ENCODE data around the gene ITGA4.

Gene ITGA4

DNA sequence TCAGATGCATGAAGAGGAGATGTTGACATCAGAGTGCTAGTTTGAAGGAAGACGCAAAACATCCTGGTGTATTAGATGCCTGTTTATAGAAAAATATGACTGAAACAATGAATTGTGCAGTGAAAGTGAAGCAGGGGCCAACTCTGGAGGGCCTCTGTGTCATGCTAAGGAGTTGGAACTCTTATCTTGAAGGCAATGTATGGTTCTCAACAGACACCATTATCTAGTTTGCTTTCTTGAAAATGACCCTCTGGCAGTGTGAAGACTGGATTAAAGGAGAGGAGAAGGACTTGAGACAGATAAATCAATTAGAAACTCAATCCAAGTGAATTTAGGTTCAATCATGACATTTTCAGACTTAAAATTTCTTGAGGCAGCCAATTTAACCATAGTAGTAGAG is 63.1 kb downstream of the ITGA4 start:
- no peak for DNase-seq (ENCODE audit: insufficient read length)
- TF ChIP-seq POLR2A (IDR thresholded peaks at IDR 0.05; ENCODE audit: low read depth, low read length) (no peak), POLR2AphosphoS5 (IDR thresholded peaks at IDR 0.05; ENCODE audit: low read depth, low read length) (no peak), TAF1 (IDR thresholded peaks at IDR 0.05; ENCODE audit: borderline replicate concordance, low read depth, low read length) (no peak)
- no peak for FAIRE-seq

DNA sequence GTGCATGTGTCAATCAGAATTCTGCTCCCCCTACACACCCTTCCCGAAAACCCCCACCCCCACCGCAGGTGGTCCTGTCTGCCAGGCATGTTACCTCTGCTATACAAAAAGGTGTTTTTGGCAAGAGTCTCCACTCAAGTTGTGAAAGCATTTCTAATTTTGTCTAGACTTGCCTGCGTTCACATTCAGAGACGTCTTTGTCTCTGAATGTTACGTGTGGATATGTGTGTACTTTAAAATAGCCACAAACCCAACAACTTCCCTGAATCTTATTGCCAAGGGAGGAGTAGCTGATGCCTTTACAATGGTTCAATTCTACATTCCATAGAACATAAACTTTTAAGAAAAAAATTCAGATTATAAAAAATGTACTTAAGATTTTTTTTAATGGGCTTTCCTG is 66.6 kb downstream of the ITGA4 start:
- FAIRE-seq: no peak
- TF ChIP-seq POLR2AphosphoS5 (IDR thresholded peaks at IDR 0.05; ENCODE audit: low read depth, low read length): no peak
- TF ChIP-seq POLR2A (IDR thresholded peaks at IDR 0.05; ENCODE audit: low read depth, low read length): no peak
- TF ChIP-seq TAF1 (IDR thresholded peaks at IDR 0.05; ENCODE audit: borderline replicate concordance, low read depth, low read length): no peak
- DNase-seq (ENCODE audit: insufficient read length): no peak

- FAIRE-seq (peak; percentile 14), DNase-seq (ENCODE audit: insufficient read length) (no peak)
- no peak for TF ChIP-seq POLR2AphosphoS5 (IDR thresholded peaks at IDR 0.05; ENCODE audit: low read depth, low read length)
- no peak for TF ChIP-seq TAF1 (IDR thresholded peaks at IDR 0.05; ENCODE audit: borderline replicate concordance, low read depth, low read length)
- no peak for TF ChIP-seq POLR2A (IDR thresholded peaks at IDR 0.05; ENCODE audit: low read depth, low read length)
Measured at GRCh38 chr2:181526014-181526413, 68.8 kb downstream of the ITGA4 start.

DNA sequence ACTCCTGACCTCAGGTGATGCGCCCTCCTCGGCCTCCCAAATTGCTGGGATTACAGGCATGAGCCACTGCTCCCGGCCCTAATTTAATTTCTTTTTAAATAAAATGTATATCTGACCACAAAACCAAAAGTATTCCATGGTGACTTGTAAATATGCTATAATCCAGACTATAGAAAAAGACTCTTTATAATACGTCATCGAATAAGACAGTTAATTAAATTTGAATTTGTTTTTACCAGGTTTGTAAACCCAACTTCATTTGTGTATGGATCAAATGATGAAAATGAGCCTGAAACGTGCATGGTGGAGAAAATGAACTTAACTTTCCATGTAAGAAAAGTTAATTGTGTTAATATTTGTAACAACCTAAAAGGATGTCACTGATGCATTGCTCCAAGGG is 69.9 kb downstream of the ITGA4 start:
- DNase-seq (ENCODE audit: insufficient read length) (no peak), FAIRE-seq (no peak)
- TF ChIP-seq TAF1 (IDR thresholded peaks at IDR 0.05; ENCODE audit: borderline replicate concordance, low read depth, low read length) (no peak), POLR2AphosphoS5 (IDR thresholded peaks at IDR 0.05; ENCODE audit: low read depth, low read length) (no peak), POLR2A (IDR thresholded peaks at IDR 0.05; ENCODE audit: low read depth, low read length) (no peak)

- TF ChIP-seq TAF1 (IDR thresholded peaks at IDR 0.05; ENCODE audit: borderline replicate concordance, low read depth, low read length) (no peak), POLR2AphosphoS5 (IDR thresholded peaks at IDR 0.05; ENCODE audit: low read depth, low read length) (no peak), POLR2A (IDR thresholded peaks at IDR 0.05; ENCODE audit: low read depth, low read length) (no peak)
- DNase-seq (ENCODE audit: insufficient read length) (no peak), FAIRE-seq (no peak)
Measured at GRCh38 chr2:181528441-181528840, 71.3 kb downstream of the ITGA4 start.

DNA sequence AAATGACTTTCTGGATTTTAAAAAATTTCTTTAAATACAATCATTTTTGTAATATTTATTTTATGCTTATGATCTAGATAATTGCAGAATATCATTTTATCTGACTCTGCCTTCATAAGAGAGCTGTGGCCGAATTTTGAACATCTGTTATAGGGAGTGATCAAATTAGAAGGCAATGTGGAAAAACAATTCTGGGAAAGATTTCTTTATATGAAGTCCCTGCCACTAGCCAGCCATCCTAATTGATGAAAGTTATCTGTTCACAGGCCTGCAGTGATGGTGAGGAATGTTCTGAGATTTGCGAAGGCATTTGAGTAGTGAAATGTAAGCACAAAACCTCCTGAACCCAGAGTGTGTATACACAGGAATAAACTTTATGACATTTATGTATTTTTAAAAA is 79.5 kb downstream of the ITGA4 start:
- FAIRE-seq (no peak), DNase-seq (ENCODE audit: insufficient read length) (no peak)
- TF ChIP-seq POLR2A (IDR thresholded peaks at IDR 0.05; ENCODE audit: low read depth, low read length): no peak
- no peak for TF ChIP-seq TAF1 (IDR thresholded peaks at IDR 0.05; ENCODE audit: borderline replicate concordance, low read depth, low read length)
- no peak for TF ChIP-seq POLR2AphosphoS5 (IDR thresholded peaks at IDR 0.05; ENCODE audit: low read depth, low read length)

GRCh38 chr2:181540421-181540820 is 83.2 kb downstream of the ITGA4 start:
- no peak for FAIRE-seq
- TF ChIP-seq TAF1 (IDR thresholded peaks at IDR 0.05; ENCODE audit: borderline replicate concordance, low read depth, low read length) (no peak), POLR2A (IDR thresholded peaks at IDR 0.05; ENCODE audit: low read depth, low read length) (no peak), POLR2AphosphoS5 (IDR thresholded peaks at IDR 0.05; ENCODE audit: low read depth, low read length) (no peak)
- DNase-seq (ENCODE audit: insufficient read length): no peak

DNA sequence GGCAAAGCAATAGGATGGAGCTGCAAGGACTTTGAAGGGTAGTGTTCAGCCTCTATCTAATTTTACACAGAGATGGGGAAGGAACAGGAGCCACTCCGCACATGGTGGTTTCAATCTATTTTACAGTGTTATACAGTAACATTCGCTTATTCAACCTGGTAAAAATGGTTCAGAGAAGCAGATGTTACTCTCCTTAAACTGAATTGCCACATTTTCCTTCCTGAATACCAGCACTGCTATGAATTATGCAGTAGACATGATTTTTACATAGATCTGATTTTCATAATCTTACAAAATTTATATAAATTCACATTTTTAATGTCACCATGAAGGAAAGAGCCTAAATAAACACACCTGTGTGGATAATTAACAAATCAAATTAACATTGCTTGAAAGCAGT is 85.0 kb downstream of the ITGA4 start:
- FAIRE-seq: no peak
- TF ChIP-seq TAF1 (IDR thresholded peaks at IDR 0.05; ENCODE audit: borderline replicate concordance, low read depth, low read length) (no peak), POLR2AphosphoS5 (IDR thresholded peaks at IDR 0.05; ENCODE audit: low read depth, low read length) (no peak), POLR2A (IDR thresholded peaks at IDR 0.05; ENCODE audit: low read depth, low read length) (no peak)
- DNase-seq (ENCODE audit: insufficient read length): no peak

GRCh38 chr2:181546086-181546485 is 88.9 kb downstream of the ITGA4 start:
- TF ChIP-seq POLR2AphosphoS5 (IDR thresholded peaks at IDR 0.05; ENCODE audit: low read depth, low read length): no peak
- TF ChIP-seq TAF1 (IDR thresholded peaks at IDR 0.05; ENCODE audit: borderline replicate concordance, low read depth, low read length): no peak
- DNase-seq (ENCODE audit: insufficient read length): no peak
- no peak for FAIRE-seq

GRCh38 chr2:181552808-181553207 is 95.6 kb downstream of the ITGA4 start:
- TF ChIP-seq POLR2AphosphoS5 (IDR thresholded peaks at IDR 0.05; ENCODE audit: low read depth, low read length) (no peak), POLR2A (IDR thresholded peaks at IDR 0.05; ENCODE audit: low read depth, low read length) (no peak), TAF1 (IDR thresholded peaks at IDR 0.05; ENCODE audit: borderline replicate concordance, low read depth, low read length) (no peak)
- DNase-seq (ENCODE audit: insufficient read length): no peak

DNA sequence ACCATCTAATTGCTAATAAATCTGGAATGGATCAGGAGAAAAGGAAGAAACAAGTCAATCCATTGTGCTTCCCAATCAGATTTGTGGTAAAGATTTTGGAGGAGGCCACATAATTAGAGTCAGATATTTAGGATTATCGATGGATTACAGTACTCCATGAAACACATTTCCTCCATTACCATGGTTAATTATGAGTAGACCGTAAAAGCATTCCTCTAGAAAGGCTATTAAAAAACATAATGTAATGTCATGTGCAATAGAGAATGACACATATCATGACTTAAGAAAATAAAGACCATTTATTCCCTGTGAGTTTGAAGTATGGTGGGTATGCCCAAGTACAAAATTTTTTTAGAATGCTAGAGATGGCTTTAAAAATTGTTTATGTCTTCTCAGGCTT is 96.1 kb downstream of the ITGA4 start:
- TF ChIP-seq POLR2AphosphoS5 (IDR thresholded peaks at IDR 0.05; ENCODE audit: low read depth, low read length) (no peak), TAF1 (IDR thresholded peaks at IDR 0.05; ENCODE audit: borderline replicate concordance, low read depth, low read length) (no peak), POLR2A (IDR thresholded peaks at IDR 0.05; ENCODE audit: low read depth, low read length) (no peak)
- DNase-seq (ENCODE audit: insufficient read length): no peak
- no peak for FAIRE-seq

More at GRCh38 chr2:181552808-181553207, 95.6 kb downstream of the ITGA4 start:
- FAIRE-seq: no peak

GRCh38 chr2:181554061-181554830 is 97.1 kb downstream of the ITGA4 start:
- no peak for DNase-seq (ENCODE audit: insufficient read length)
- no peak for FAIRE-seq
- TF ChIP-seq POLR2AphosphoS5 (IDR thresholded peaks at IDR 0.05; ENCODE audit: low read depth, low read length) (no peak), POLR2A (IDR thresholded peaks at IDR 0.05; ENCODE audit: low read depth, low read length) (no peak), TAF1 (IDR thresholded peaks at IDR 0.05; ENCODE audit: borderline replicate concordance, low read depth, low read length) (no peak)

Data from GM12892 (cell line).